Hematopoietic multipotent progenitor cell treated with erythropoietin and hydrocortisone succinate and interleukin-3 and kit ligand, for 17 days (in vitro differentiated cells): ENCODE results near the gene PFDN2.
"Not testable (repeated sequence)": the region's sequence is repeated elsewhere in the genome, so short reads cannot be mapped to it uniquely, and the experiment has no call there.

Experiments
- DNase-seq: peaks from one replicate; pipeline ENCODE4 v3.0.0-alpha.2; 2015; ENCODE audit warnings: low spot score

PFDN2 gene

GRCh38 chr1:161138431-161138830 lies 20.6 kb upstream of the PFDN2 start:
- DNase-seq, result no peak

DNA sequence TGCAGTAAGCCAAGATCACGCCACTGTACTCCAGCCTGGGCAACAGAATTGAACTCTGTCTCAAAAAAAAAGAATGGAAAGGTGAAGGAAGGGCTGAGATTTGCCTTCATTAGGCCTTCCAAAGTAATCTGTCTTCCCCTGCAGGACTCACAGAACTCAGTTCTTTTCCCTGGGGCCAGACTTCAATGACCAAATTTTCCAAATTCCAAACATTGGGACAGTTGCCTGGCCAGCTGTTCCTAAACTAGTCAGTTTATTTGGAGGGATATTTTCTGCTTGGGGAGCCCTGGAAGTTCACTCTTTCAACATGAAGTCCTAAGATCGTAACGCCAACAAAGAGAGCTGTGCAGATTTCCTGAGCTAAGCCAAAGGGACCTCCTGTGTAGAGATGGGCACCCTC lies 20.0 kb upstream of the PFDN2 start:
- DNase-seq, result no peak

GRCh38 chr1:161133220-161133740 lies 15.4 kb upstream of the PFDN2 start:
- DNase-seq, result peak; percentile 42

DNA sequence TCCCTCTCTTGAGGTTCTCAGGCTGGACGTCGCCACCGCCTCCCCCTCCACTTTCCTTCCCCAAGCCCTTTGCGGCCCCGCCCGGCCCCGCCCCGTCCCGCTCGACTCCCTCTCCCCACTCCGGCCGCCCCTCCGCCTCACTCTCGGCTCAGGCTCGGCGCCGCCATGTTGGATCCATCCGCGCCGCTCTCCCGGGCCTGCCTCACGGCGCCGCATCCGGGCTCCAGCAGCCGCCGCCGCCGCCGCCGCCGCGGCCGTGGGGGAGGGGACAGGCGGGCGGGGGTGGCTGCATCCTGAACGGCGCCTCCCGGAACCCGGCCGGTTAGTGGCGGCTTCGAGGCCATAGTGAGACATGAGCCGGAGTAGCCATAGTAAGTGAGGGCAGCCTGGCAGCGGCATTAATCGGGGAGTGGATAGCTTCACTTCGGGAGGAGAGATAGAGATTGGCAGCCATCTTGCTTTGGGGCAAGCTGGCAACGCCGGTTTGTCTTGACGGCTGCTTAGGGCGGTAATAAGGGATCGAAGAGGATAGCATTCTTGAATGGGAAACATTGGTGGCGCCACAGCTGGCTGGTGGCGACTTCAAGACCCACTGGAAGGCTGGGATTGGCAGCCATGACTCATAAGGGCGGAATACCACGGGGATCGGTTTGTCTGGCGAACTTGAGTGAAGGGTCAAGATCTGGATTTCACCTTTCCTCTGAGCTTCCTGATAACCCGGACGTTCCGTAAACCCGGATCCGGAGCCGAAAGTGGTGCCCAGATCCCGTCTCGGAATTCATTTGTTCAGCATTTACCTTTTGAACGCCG lies 14.8 kb upstream of the PFDN2 start, which contains the start of gene DEDD:
TSS of gene DEDD (minus strand) at position 258 of the 810 bp plus-strand sequence. CDS start 8,205 bp downstream, outside the sequence.
- peak; percentile 90 for DNase-seq

- peak; percentile 60 for DNase-seq
Observed at GRCh38 chr1:161131523-161132409, 13.9 kb upstream of the PFDN2 start.

- no peak for DNase-seq
Observed at GRCh38 chr1:161130266-161130665, 12.4 kb upstream of the PFDN2 start.

GRCh38 chr1:161128591-161129420 lies 11.0 kb upstream of the PFDN2 start:
- no peak for DNase-seq

DNA sequence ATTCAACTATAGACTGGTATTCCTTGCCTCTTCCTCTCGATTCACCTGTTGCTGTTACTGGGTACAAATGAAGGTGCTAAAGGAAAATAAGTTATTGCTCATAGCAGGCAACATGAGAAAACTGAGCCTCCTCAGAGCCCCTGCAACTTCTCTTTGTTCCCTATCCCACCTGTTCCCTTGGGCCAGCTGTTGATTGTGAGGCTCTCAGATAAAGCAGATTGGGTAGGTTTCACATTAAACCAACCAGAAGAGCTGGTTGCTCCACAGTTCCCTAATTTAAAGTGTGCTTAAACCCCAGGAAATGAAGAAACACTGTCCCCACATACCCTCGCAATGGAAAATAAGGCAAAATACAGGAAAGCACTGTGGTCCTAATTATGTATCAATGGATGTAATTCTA lies 9.8 kb upstream of the PFDN2 start:
- DNase-seq, result no peak

- no peak for DNase-seq
Observed at GRCh38 chr1:161122967-161123366, 5.1 kb upstream of the PFDN2 start.

GRCh38 chr1:161121834-161122233 lies 4.0 kb upstream of the PFDN2 start:
- no peak for DNase-seq

- DNase-seq, result no peak
Observed at GRCh38 chr1:161121042-161121650, 3.3 kb upstream of the PFDN2 start.

- peak; percentile 81 for DNase-seq
Observed at GRCh38 chr1:161119092-161119903, 1.5 kb upstream of the PFDN2 start.

DNA sequence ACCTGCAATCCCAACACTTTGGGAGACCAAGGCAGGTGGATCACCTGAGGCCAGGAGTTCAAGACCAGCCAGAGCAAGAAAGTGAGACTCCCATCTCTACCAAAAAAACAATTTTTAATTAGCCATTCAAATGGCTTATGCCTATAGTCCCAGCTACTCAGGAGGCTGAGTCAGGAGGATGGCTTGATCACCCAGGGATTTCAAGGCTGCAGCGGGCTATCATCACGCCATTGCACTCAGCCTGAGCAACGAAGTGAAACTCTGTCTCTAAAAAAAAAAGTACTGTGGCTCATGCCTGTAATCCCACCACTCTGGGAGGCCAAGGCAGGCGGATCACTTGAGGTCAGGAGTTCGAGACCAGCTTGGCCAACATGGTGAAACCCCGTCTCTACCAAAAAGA lies 1.9 kb downstream of the PFDN2 start:
- not testable (repeated sequence) for DNase-seq

- DNase-seq, result no peak
Observed at GRCh38 chr1:161115132-161115711, 2.6 kb downstream of the PFDN2 start.

DNA sequence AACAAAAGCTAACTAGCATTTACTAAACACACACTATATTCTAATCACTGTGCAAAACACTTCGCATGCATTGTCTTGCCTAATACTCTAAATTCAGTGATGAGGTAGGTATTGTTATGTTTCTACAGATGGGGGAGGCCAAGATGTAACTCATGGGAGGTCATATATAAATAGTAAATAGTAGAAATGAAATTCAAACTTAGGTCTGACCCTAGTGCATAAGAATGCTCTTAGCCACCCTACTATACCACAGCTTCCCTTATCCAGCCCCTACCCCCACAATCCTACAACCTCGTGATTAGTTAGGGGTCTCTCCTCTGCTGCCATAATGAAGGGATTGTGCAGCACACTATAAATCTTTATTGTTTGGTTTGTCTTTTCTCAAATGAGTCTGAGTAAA lies 3.3 kb downstream of the PFDN2 start:
- DNase-seq, result no peak

GRCh38 chr1:161113915-161114314 lies 3.9 kb downstream of the PFDN2 start:
- no peak for DNase-seq

DNA sequence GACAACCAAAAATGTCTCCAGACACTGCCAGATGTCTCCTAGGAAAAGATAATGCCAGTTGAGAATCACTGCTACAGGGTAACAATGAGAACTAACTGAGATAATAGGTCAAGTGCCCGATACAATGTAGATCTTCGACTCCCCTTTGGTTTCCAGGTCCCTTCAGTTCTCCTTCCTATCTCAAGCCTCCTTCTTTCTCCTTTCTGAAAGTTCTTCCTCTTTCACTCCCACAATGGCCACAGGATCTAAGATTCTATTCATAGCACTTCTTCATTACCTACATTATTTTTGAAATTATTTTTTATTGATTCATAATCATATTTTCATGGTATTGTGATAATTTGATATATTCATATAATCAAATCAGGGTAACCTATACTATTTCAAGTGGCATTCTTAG lies 6.3 kb downstream of the PFDN2 start:
- DNase-seq, result no peak

- no peak for DNase-seq
Observed at GRCh38 chr1:161111117-161111516, 6.7 kb downstream of the PFDN2 start.

DNA sequence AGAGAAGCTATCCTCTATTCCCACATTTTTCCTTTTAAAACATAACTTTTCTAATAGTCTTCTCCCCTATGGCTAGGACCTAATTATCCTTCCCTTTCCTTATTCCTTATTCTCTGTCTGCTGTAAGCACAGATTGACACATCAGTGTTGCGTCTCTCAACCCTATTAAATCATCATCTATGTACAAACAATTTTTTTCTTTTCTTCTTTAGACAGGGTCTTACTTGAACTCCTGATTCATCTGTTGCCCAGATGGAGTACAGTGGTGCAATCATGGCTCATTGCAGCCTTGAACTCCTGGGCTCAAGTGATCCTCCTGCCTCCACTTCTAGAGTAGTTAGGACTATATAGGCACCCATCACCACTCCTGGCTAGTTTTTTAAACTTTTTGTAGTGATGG lies 11.4 kb downstream of the PFDN2 start:
- no peak for DNase-seq

- no peak for DNase-seq
Observed at GRCh38 chr1:161100556-161100955, 17.3 kb downstream of the PFDN2 start.
